ENCODE measurements around the gene ST6GAL1.
"Not testable (repeated sequence)": the region's sequence is repeated elsewhere in the genome, so short reads cannot be mapped to it uniquely, and the experiment has no call there.

The ST6GAL1 gene

GRCh38 chr3:186973702-186974101, 43.4 kb downstream of the ST6GAL1 start:
- no peak for DNase-seq

GRCh38 chr3:186974824-186975313, 44.5 kb downstream of the ST6GAL1 start:
- no peak for DNase-seq

DNA sequence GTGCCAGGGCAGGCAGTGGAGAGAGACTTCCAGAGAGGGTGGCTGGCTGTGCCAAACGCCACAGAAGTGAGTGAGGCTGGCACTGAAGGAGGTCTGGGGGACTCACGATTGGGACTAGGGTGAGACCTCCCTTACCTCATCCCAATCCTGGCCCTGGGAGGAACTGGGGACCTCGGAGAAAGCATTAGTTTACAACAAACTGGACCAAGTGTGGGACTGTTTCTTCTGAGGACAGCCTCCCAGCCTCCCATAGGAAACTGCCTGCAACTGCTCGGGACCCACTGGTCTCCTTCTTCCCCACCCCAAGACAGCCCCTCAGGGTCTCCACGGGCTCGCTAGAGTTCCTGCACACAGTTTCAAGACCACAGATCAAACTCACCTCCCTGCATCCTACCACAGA, 45.4 kb downstream of the ST6GAL1 start:
- no peak for DNase-seq

DNA sequence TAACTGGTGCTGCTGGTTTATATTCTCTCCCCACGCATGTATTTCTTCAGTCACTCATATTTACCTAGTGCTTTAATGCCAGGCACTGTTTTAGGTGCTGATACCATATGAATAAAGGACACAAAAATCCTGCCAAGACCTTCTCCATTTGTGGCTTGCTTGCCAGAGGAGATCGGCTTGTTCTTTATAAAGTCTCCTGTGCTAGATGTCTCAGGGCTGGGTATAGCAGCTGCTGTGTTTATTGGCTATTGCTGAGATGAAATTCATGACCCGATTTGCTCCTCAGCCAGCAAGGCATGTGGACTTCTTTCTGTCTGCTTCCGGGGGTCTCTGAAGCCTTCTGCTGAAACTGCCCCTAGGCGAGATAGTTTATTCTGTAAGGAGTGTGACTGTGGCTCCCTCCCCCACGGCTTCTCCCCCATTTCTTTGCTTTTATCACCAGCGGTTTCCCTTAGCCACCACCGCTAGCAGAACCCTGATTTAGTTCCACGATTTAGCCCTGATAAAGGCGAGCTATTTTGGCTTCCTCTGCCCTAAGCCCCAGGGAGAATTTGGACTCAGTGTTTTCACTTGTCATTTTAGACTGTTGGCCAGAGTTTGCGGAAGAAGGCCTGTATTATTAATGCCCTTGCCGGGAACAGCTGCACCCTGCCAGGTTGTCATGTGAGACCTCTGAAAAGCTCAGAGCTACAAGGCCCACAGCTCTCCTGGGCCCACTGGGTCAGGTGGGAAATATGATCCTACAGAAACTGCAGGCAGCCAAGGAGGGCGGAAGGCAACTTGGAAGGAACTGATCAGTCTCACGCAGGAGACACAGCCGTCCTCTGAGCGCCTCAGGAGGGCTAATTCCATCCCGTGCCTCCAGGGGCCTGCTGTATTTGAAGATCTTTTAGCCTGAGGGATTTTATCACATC, 46.8 kb downstream of the ST6GAL1 start:
- no peak for DNase-seq

GRCh38 chr3:186978712-186979111, 48.4 kb downstream of the ST6GAL1 start:
- no peak for DNase-seq

GRCh38 chr3:186979852-186980251, 49.5 kb downstream of the ST6GAL1 start:
- DNase-seq, result no peak

DNA sequence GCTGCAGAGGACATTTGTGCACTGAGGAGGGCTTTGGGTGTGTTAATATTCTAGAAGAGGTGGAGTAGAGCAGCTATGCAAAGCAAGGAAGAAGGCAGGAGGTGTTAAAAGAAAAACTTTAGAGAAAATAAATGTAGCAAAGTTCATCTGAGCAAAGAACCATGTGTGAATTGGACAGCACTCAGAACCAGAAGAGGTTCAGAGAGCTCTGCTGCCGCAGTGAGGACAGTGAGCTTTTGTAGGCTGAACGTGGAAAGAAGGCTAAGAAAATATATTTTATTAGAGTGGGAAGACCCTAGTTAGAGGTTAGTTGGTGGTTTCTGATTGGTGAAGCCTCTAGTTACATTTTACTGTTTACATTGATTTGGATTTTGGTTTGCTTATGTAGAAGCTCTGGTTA, 50.7 kb downstream of the ST6GAL1 start:
- no peak for DNase-seq

- DNase-seq, result no peak
Measured at GRCh38 chr3:186983659-186984058, 53.3 kb downstream of the ST6GAL1 start.

- DNase-seq, result no peak
Measured at GRCh38 chr3:186984064-186984463, 53.7 kb downstream of the ST6GAL1 start.

GRCh38 chr3:186985661-186986364, 55.5 kb downstream of the ST6GAL1 start:
- peak in 1 of 2 donors; percentile 88 for DNase-seq

- no peak for DNase-seq
Measured at GRCh38 chr3:186986406-186986805, 56.1 kb downstream of the ST6GAL1 start.

DNA sequence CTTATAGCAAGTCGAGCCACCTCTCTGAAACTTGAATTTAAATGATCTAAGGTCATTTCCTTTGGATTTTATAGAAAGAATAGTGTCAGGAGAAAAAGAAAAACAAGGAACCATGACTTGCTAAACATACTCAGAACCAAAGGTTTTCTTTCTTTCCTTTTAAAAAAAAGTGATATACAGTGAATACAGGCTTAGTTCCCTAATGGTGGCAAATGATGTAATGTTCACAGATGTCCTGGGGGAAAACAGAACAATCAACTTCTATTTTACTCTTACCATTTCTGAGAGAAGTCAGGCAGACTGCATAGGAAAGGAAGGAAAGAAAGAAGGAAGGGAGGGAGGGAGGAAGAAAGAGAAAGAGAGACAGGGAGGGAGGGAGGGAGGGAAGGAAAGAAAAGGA, 56.5 kb downstream of the ST6GAL1 start:
- no peak for DNase-seq

- DNase-seq, result no peak
Measured at GRCh38 chr3:186988806-186989205, 58.5 kb downstream of the ST6GAL1 start.

- DNase-seq, result no peak
Measured at GRCh38 chr3:186989429-186989828, 59.1 kb downstream of the ST6GAL1 start.

DNA sequence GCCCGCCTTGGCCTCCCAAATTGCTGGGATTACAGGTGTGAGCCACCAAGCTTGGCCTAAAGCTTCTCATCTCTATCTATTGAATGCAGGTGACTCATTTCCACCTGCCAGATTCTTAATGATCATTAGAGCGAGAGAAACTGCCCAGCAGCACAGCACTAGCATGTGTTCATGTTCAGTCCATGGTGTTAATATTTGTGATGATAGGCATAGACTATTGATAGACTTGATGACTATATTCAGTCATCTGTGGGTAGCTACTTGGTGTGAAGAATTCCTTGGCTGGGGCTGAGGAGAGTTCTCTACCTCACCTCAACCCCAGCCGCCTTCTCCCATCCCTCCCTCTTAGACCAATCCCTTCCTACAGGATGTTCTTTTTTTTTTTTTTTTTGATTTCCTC, 60.0 kb downstream of the ST6GAL1 start:
- no peak for DNase-seq

GRCh38 chr3:186990878-186991308, 60.6 kb downstream of the ST6GAL1 start:
- DNase-seq, result no peak

GRCh38 chr3:186991470-186991869, 61.1 kb downstream of the ST6GAL1 start:
- DNase-seq, result no peak

DNA sequence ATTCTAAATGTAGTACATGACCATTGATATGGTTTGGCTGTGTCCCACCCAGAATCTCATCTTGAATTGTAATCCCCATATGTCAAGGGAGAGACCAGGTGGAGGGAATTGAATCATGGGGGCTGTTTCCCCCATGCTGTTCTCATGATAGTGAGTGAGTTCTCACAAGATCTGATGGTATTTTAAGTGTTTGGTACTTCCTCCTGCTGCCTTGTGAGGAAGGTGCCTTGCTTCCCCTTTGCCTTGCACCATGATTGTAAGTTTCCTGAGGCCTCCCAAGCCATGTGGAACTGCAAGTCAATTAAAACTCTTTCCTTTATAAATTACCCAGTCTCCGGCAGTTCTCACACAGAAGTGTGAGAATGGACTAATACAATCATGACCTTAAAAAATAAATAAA, 61.8 kb downstream of the ST6GAL1 start:
- not testable (repeated sequence) for DNase-seq

GRCh38 chr3:186993210-186993782, 63.0 kb downstream of the ST6GAL1 start:
- no peak for DNase-seq

DNA sequence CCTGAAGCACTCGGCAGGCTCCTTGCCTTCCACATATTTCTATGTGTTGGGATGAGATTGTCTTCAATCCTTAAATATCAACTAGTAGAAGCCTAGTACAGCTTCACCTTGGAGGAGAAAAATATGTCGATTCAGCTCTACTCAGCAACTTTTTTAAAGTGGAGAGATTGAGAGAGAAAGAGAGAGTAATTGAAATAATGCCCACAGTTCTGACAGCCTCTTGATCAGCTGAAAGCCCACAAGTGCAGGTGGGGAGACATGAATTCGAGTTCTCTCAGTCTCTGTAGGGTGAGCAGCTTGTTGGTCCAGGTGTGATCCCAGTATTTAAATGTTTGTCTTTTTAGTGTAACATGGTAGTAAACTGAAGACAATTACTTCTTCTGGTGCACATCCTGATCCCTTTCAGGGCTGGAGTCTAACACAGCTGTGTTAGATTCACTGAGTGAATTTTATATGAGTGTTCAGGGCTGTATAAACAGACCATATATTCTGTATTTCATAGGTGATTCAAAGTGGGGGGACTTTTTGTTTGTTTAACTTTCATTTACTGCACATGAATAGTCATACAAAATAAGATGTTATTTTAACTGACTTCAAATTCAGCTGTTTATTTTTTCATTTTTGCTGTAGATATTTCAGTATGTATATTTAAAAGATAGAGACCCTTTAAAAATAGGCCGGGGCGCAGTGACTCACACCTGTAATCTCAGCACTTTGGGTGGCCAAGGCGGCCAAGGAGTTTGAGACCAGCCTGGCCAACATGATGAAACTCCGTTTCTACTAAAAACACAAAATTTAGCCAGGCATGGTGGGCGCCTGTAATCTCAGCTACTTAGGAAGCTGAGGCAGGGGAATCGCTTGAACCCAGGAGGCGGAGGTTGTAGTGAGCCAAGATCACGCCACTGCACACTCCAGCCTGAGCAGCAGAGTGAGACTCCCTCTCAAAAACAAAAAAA, 64.0 kb downstream of the ST6GAL1 start:
- no peak for DNase-seq

DNA sequence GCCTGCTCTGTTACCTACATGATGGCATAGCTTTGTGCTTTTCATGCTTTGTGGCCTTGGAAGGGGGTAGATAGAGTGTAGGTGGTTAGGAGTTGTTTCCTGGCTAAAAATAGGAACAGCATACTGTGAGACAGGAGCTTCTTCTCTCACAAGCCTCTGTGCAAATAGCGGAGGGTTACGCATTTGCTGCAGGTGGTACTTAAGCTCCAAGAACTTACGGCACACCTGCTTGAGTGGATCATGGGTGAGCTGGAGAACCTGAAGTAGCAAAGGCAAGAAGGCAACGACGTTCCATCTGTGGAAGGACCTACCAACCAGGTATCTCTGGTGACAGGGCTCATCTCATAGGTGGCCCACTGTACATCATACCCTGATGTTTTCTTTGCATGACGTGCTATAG, 66.0 kb downstream of the ST6GAL1 start:
- no peak for DNase-seq

- no peak for DNase-seq
Measured at GRCh38 chr3:186997061-186997460, 66.7 kb downstream of the ST6GAL1 start.
